Glutamatergic neuron (in vitro differentiated cells): ENCODE results near the gene NLRP3. TPM values are rescaled to one million over a fixed set of nuclear protein-coding genes. Genes with fewer than 3 reads are reported as not detected.
"Not testable (repeated sequence)": the region's sequence is repeated elsewhere in the genome, so short reads cannot be mapped to it uniquely, and the experiment has no call there.

Source experiments
- DNase-seq: peaks from one replicate; pipeline ENCODE4 v3.0.0; 2022
- H3K27ac Mint-ChIP-seq: one replicate; pipeline ENCODE4 v1.8.0; 2020; ENCODE audit warnings: mild to moderate bottlenecking, mixed read lengths, inconsistent platforms; ENCODE audit not compliant: unreplicated experiment
- H3K27me3 Mint-ChIP-seq: one replicate; pipeline ENCODE4 v1.8.0; 2020; ENCODE audit warnings: mild to moderate bottlenecking, moderate library complexity, mixed read lengths, inconsistent platforms; ENCODE audit not compliant: unreplicated experiment
- H3K36me3 Mint-ChIP-seq: one replicate; pipeline ENCODE4 v1.8.0; 2020; ENCODE audit warnings: mild to moderate bottlenecking, mixed read lengths, inconsistent platforms; ENCODE audit not compliant: unreplicated experiment
- H3K4me1 Mint-ChIP-seq: one replicate; pipeline ENCODE4 v1.8.0; 2020; ENCODE audit warnings: mild to moderate bottlenecking, low read depth, mixed read lengths, inconsistent platforms; ENCODE audit not compliant: unreplicated experiment
- H3K4me3 Mint-ChIP-seq: one replicate; pipeline ENCODE4 v1.8.0; 2020; ENCODE audit warnings: mild to moderate bottlenecking, mixed read lengths, inconsistent platforms; ENCODE audit not compliant: unreplicated experiment
- H3K9me3 Mint-ChIP-seq: one replicate; pipeline ENCODE4 v1.8.0; 2020; ENCODE audit warnings: mild to moderate bottlenecking, moderate library complexity, mixed read lengths, inconsistent platforms; ENCODE audit not compliant: unreplicated experiment
- CTCF ChIP-seq: fragments of 200-600 bp; sonication (generic); IDR thresholded peaks from one replicate; pipeline ENCODE4 v1.5.0; 2021; ENCODE audit not compliant: partially characterized antibody, unreplicated experiment
- total RNA-seq: library from RNA; stranded (reverse); fragmentation: NEBNext Ultra II Directional; extraction: Animal tissue kit (Norgen Biotek cat#: 25700); gene quantifications from one replicate; pipeline ENCODE4 v1.2.1, GENCODE V29; 2021; ENCODE audit not compliant: unreplicated experiment

NLRP3 gene
- total RNA-seq, 1 donor from 2014 or later: not detected

- DNase-seq: no peak
- Mint-ChIP-seq H3K36me3 (no peaks in the 10 kb centered on the region), H3K27me3 (no peaks in the 10 kb centered on the region), H3K9me3 (no peaks in the 10 kb centered on the region), H3K4me3 (no peak overlapping the region), H3K27ac (no peak overlapping the region), H3K4me1 (no peaks in the 10 kb centered on the region)
- TF ChIP-seq CTCF: no peak
Observed at GRCh38 chr1:247469141-247469535, 53.2 kb downstream of the NLRP3 start.

GRCh38 chr1:247470942-247471429 lies 55.0 kb downstream of the NLRP3 start:
- H3K9me3 Mint-ChIP-seq, H3K36me3 Mint-ChIP-seq, H3K4me1 Mint-ChIP-seq, DNase-seq, H3K4me3 Mint-ChIP-seq, H3K27me3 Mint-ChIP-seq, H3K27ac Mint-ChIP-seq: not testable (repeated sequence)

- H3K4me3 Mint-ChIP-seq: no peak overlapping the region
- H3K4me1 Mint-ChIP-seq: no peaks in the 10 kb centered on the region
- no peaks in the 10 kb centered on the region for H3K9me3 Mint-ChIP-seq
- no peak for TF ChIP-seq CTCF
- H3K27ac Mint-ChIP-seq: no peak overlapping the region
- no peaks in the 10 kb centered on the region for H3K27me3 Mint-ChIP-seq
- no peaks in the 10 kb centered on the region for H3K36me3 Mint-ChIP-seq
- no peak for DNase-seq
Observed at GRCh38 chr1:247471445-247472016, 55.6 kb downstream of the NLRP3 start.

- Mint-ChIP-seq H3K27ac (no peak overlapping the region), H3K27me3 (no peaks in the 10 kb centered on the region), H3K36me3 (no peaks in the 10 kb centered on the region), H3K9me3 (no peaks in the 10 kb centered on the region), H3K4me1 (no peaks in the 10 kb centered on the region), H3K4me3 (no peak overlapping the region)
- no peak for DNase-seq
- no peak for TF ChIP-seq CTCF
Observed at GRCh38 chr1:247472035-247472434, 56.1 kb downstream of the NLRP3 start.

- Mint-ChIP-seq H3K27me3 (no peaks in the 10 kb centered on the region), H3K9me3 (no peaks in the 10 kb centered on the region), H3K36me3 (no peaks in the 10 kb centered on the region), H3K27ac (no peak overlapping the region), H3K4me3 (no peak overlapping the region), H3K4me1 (no peaks in the 10 kb centered on the region)
- no peak for TF ChIP-seq CTCF
- DNase-seq: no peak
Observed at GRCh38 chr1:247474367-247474766, 58.4 kb downstream of the NLRP3 start.
